ENCODE measurements around the gene ACTR1A.
"Not testable (repeated sequence)": the region's sequence is repeated elsewhere in the genome, so short reads cannot be mapped to it uniquely, and the experiment has no call there.

GRCh38 chr10:102500686-102501085 lies 1.8 kb downstream of the ACTR1A start:
- TF ChIP-seq CTCF (conservative IDR thresholded peaks at IDR 0.05; ENCODE audit: low read length); EZH2phosphoT487 (IDR thresholded peaks at IDR 0.05; ENCODE audit: borderline replicate concordance, low read depth, low read length): not testable (repeated sequence)
